A673 (cell line): ENCODE data around the gene PRSS38.

Experiments
- CTCF ChIP-seq: fragments of 300-800, 200-600 bp; sonication (generic); conservative IDR thresholded peaks from 2 replicates; pipeline ENCODE4 v1.5.1; 2017; ENCODE audit warnings: low read depth, mild to moderate bottlenecking, antibody characterized with exemption, low read length, moderate library complexity, mixed read lengths
- EZH2 ChIP-seq: fragments of 200-600 bp; sonication (generic); IDR thresholded peaks from 2 replicates; pipeline ENCODE4 v1.6.1; 2017; ENCODE audit warnings: borderline replicate concordance, low read depth, mild to moderate bottlenecking, mixed read lengths, antibody characterized with exemption, low read length; ENCODE audit not compliant: poor library complexity, severe bottlenecking

- TF ChIP-seq CTCF (no peak), EZH2 (no peak)
Observed at GRCh38 chr1:227777646-227778045, 37.8 kb upstream of the PRSS38 start.
